Measurements from ENCODE around the gene CLEC4A.
"Not testable (repeated sequence)": the region's sequence is repeated elsewhere in the genome, so short reads cannot be mapped to it uniquely, and the experiment has no call there.

CLEC4A gene

DNA sequence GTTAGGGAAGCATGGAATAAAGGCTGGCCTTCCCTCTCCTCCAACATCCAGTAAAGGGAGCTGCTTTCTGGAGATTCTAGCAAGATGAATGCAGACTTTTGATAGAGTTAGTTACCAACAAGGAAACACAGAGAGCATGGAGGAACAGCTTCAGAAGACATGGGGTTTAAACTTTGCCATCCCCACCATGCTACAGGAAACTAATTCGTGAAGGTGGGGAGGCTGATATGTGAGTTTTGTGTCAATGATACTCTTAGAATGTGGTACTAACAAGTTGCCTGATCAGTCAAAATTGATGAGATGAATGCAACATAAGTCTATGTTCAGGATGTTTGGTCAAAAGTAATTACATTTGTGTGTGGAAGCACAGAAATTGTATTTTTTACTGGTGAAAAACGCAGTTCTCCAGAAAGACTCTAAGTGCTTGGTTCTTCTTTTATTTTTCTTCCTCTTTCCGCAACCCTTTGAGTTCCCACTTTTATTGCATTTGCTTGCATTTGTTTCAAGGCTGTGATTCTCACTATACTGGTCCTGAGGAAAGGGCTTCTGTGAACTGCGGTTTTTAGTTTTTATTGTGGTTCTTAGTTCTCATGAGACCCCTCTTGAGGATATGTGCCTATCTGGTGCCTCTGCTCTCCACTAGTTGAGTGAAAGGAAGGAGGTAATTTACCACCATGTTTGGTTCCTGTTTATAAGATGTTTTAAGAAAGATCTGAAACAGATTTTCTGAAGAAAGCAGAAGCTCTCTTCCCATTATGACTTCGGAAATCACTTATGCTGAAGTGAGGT, at the start of gene CLEC4A:
Gene CLEC4A, plus strand, starts transcription at position 494 of the 789 bp plus-strand sequence. Its CDS starts 262 bp downstream, at position 756.
- DNase-seq = no peak

DNA sequence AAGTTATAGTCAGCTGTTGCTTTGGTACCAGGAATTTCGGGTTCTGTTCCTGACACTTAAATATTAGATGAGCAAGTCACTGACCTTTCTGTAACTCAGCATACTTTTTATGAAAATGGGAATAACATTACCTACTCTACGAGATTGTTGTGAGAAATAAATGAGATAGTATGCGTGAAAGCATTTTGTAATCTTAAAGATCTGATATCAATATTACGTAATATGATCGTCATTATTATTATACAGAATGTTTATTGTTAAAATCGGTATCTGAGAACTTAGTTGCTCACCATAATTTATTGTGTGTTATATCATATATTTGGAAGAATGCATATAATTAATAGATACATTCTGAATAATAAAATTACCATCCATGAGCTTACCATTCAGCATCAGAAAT, 47.5 kb upstream of the CLEC4A start:
- DNase-seq = no peak

DNA sequence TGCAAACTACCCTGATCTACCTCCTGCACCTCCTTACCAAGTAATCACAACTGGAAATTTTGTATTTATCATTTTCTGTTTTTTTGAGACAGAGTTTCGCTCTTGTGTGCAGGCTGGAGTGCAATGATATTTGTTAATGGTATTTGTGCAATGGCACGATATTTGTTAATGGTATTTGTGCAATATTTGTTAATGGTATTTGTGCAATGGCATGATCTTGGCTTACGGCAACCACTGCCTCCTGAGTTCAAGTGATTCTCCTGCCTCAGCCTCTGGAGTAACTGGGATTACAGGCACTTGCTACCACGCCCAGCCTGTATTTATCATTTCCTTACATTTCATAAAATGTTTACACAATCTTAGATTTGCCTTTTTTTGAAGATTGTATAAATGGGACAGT, 47.1 kb upstream of the CLEC4A start:
- no peak for DNase-seq

DNA sequence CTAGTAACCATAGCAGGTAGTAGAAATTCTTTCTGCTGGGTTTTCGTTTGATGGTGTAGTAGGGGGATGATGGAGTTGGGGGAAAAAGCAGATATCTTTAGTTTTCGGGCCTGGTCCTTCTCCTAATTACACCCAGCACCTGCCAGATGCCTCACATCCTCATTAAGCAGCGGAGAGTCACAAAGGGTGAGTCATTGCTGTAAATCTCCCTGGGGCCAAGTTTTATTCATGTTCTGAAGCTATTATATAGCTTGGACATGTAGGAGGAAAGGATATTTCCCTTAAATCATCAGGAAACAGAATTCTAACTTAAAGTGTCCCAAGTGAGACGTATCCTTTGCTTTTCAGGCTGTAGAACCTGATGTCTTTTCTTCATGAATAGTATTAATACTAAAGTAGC, 46.2 kb upstream of the CLEC4A start:
- no peak for DNase-seq

DNA sequence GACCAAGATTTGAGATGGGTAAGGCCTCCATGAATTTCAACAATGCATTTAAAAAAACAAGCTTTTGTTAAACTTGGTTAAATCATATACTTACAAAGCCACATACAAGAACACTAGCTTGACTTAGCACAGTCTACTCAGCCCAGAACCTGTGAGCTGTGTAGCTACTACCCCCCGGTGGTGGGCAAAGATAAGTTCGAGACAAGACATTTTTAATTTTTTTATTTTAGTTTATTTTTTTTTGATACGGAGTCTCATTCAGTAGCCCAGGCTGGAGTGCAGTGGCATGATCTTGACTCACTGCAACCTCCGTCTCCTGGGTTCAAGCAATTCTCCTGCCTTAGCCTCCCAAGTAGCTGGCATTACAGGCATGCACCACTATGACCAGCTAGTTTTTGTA, 45.0 kb upstream of the CLEC4A start:
- no peak for DNase-seq

DNA sequence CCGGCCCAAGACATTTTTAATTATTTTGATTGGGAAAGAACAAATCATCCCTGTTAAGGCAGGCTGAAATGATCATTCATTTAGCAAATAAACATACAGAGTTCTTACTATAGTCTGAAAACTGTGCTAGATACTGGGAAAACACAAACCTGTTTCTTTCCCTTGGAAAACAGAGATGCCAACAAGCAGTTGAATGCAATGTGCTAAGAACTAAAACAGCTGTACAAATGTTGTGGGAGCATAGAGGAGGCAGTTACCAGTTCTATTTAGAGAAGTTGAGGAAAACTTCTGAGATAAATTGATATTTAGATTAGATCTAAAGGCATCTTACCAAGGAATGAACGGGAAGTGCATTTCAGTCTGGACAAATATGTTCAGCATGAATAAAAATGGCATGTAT, 44.5 kb upstream of the CLEC4A start:
- DNase-seq = no peak

DNA sequence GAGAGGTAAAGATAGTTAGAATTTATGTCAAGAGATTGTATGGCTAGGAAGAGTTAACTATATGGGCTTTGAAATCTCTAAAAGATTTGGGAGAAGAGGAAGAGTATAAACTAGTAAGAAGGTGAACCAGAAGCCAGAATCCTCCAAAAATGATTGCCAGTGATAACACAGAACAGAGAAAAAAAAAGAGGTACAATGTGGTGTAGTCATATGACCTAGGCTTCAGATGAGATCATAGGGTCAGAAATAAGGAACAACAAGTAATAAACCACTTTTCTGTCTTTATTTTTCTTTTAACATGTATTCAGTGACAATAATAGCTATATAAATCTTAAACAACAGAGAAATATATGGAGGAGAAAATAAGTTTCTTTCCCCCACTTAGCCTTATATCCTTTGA, 43.3 kb upstream of the CLEC4A start:
- DNase-seq = no peak

DNA sequence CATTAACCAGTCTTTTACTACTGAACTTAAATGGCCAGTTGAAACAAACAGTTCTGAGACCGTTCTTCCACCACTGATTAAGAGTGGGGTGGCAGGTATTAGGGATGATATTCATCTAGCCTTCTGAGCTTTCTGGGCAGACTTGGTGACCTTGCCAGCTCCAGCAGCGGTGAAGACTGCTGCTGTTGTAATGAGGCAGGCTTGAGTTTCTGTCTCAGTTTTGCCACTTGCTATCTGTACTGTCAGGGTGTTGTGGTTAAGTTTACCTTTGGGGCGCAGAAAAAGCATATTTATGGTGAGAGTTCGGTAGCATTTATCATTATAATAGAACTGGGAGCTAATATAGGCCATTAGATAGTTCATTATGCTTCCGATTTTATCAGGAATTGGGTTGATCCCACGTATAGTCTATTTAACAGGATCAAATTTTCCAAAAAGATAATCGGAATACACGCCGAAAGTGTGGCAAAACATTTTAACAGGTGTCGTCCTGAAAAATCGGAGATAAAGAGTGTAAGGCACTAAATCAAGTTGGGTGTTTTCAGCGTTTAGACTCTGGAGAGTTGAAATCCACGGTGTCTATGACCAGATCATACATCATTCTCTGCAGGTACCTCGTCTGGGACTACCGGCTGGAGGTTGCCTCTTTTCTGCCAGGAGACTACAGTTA, 42.0 kb upstream of the CLEC4A start:
- no peak for DNase-seq

DNA sequence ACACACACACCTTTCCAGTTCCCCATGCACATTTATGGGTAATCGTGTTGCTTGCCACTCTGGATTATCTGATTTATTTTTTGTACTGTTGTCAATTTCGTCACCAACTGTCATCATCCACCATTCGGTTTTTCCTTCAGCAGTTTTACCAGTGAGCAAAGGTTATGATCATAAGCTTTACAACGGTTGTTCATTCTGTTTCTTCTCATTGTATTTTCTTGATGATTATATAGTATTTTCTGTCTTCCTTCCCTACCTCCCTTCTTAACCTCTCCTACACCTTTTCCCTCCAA, 40.7 kb upstream of the CLEC4A start:
- DNase-seq = no peak

DNA sequence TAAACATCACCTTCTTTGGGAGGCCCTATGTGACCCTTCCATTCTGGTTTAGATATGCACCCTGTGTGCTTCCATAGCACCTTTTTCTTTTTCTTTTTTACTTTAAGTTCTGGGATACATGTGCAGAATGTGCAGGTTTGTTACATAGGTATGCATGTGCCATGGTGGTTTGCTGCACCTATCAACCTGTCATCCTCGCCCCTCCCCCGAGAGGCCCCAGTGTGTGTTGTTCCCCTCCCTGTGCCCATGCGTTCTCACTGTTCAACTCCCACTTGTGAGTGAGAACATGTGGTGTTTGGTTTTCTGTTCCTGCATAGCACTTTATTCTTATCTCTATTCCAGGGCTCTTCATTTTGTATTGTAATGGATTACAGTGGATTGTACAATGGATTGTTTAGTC, 39.1 kb upstream of the CLEC4A start:
- DNase-seq = not testable (repeated sequence)

DNA sequence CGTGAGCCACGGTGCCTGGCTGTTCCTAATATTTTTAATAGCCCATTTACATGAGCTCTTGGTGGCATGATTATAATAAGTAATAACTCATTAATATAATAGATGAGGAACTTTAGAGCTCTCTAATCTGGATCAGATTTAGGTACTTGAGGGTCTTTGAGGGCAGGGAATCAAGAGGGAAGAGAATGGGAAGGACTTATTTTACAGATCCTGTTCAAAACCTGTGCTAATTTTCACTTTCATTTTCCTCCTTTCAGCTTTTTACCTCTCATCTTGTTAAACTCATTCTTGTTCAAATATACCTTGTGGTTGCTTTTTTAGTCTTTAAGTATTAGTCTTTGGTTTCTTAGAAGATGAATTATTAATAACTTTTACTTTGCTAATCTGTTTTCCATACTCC, 35.8 kb upstream of the CLEC4A start:
- no peak for DNase-seq

DNA sequence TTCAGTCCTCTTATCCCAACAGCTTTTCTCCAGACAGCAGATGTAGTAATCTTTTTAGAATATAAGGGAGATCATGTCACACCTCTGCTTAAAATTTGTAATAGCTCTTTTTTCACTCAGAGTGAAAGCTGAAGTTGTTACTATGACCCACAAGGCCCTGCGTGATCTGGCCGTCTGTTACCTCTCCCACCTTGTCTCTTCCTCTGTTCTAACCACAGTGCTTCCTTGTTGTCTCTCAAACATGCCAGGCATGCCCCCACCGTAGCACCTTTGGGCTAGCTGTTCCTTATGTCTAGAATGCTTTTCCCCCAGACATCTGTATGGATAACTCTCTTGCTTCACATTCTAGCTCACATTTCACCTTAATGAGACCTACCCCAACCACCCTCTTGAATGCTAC, 34.8 kb upstream of the CLEC4A start:
- DNase-seq = no peak

DNA sequence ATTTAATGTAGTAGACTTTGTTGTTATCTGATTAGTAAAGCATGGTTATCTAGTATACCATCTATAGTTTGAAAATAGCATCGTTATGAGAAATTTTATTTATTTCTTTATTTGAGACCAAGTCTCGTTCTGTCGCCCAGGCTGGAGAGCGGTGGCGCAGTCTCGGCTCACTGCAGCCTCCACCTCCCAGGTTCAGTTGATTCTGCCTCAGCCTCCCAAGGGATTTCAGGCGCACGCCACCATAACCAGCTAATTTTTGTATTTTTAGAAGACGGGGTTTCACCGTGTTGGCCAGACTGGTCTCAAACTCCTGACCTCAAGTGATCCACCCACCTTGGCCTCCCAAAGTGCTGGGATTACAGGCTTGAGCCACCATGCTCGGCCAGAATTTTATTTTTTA, 34.1 kb upstream of the CLEC4A start:
- DNase-seq = not testable (repeated sequence)

DNA sequence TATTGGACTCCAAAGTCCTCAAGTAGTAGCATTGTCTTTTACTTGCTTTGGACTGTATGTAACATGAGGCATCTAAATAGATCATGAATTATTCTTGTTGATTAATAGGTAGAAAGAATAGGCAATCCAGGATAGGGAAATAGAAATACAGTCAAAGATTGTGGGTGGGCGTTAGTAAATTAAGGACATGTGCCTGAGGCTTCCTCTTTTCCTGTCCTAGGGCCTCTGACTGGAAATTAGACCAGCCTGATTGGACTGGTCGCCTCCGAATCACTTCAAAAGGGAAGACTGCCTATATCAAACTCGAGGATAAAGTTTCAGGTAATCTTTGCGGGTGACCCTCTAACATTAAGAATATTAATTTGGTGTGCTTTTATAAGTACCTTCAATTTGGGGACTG, 33.7 kb upstream of the CLEC4A start:
- DNase-seq = no peak

DNA sequence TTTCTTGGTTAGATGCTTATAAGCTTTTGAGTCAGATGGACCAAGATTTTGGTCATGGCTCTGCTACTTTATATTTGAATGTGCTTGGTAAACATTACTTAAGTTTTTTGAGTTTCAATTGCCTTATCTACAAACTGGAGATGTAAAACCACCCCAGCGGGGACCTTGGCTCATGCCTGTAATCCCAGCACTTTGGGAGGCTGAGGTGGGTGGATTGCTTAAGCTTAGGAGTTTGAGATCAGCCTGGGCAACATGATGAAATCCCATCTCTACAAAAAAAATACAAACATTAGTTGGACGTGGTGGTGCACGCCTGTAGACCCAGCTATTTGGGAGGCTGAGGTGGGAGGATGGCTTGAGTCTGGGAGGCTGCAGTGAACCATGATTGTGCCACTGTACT, 30.1 kb upstream of the CLEC4A start:
- no peak for DNase-seq

DNA sequence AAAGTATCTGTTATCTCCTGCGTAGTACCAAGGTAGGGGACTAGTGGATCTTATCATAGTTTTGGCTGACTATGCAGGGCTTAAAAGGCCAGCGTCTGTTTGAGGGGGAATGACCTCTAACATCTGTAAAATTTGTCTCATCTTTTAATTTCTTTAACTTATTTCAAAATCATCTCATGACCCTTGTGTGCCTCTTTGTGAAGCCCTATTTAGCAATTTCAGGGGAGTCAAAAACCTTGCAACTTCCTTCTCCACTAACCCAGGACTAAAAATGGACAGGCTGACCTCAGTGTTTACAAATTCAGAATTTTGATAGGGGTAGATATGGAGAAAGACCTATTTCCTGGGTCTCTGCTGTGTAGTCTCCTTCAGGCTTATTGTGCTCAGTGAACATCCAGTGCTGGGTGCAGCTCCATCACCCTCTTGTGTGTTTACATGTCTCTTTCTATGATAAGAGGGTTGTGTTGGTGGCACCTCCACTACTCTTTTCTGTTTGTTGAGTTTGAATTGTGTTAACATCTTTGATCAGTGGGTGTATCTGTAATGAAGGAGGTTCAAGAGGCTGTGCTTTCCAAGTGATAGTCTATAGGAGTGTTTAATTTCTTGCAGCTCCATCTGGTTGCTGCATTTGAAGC, 27.0 kb upstream of the CLEC4A start:
- DNase-seq = no peak

DNA sequence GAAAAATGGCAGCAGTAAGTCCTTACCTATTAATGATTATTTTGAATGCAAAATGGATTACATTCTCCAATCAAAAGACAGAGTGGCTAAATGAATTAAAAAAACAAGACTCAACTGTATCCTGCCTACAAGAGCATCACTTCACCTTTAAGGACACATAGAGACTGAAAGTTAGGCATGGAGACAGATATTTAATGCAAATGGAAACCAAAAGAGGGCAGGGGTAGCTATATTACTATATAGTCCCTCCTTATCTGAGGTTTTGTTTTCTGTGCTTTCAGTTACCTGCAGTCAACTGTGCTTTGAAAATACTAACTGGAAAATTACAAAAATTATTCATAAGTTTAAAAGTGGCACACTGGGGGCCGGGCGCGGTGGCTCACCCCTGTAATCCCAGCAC, 24.2 kb upstream of the CLEC4A start:
- no peak for DNase-seq

DNA sequence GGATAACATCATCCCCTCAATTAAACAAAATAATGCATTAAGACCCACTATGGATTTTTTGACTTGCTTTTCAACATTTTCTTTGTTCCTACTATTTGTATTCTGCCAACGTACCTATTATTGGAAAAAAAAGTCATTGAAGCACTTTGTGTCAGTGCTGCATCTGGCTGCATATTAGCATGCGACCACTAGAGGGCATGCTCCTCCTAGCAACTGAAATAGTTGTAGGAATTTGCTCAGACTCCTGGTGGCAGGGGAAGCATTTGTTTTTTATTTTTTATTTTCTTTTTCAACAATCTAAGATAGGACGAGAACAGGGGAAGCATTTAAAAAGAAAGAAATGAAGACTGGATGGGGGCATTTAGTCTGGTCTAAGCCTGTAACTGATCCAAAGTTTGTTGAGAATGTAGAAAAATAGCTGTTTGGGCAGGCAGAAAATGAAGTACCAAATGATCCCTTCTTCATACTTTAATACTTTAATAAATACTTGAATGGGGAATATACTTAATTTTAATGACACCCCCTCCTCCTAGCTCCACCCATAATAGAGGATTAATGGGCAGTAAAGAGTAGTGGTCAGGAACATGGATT, 14.5 kb upstream of the CLEC4A start:
- no peak for DNase-seq

DNA sequence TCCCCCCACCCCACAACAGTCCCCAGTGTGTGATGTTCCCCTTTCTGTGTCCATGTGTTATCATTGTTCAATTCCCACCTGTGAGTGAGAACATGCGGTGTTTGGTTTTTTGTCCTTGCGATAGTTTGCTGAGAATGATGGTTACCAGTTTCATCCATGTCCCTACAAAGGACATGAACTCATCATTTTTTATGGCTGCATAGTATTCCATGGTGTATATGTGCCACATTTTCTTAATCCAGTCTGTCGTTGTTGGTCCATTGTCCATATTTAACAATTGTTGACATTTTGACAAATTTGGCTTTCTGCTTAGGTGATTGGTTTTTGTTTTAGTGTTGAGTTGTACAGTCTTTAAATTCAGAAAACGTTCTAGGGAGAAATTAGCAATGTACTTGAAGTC, 10.3 kb upstream of the CLEC4A start:
- not testable (repeated sequence) for DNase-seq

DNA sequence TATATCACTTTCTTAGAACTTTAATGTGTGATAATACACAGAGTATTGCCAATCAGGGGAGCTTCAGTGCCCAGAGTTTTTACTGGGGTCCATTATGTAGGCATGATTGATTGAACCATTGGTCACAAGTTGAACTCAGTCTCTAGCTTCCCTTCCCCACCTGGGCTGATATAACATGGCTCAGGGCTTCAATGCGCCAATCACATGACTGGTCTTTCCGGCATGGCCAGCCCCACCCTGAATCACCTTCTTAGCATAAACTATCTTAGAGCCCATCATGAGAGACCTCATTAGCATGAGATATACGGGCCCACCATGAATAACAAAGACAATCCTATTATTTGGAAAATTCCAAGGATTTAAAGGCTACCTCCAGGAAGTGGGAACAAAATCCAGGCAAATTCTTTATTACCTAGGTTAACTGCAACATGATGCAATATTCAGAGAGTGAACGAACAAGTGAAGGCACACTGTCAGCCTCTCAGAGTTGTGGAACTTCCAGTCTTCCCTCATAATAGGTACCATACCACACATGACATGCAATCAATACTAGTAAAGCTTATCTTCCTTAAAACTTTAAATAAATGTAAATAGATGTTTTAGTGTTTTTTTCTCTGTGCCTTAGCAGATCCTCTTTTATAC, 3.2 kb upstream of the CLEC4A start:
- DNase-seq = no peak

DNA sequence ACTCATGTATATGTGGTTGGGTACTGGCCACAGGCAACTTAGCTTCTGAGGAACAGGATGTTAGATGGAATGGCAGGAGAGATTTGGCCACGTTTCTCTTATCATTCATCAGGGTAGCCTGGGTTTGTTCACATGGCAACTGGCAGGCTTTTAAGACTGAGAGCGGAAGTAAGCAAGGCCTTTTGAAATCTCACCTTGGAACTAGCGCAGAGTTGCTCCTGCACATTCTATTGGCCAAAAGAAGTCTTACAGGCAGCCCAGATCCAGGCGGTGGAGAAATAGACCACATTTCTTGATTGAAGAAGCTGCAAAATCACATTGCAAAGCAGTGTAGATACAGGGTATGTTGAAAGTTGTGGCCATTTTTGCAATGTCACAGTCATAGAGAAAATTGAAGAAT, 3.7 kb downstream of the CLEC4A start:
- no peak for DNase-seq

DNA sequence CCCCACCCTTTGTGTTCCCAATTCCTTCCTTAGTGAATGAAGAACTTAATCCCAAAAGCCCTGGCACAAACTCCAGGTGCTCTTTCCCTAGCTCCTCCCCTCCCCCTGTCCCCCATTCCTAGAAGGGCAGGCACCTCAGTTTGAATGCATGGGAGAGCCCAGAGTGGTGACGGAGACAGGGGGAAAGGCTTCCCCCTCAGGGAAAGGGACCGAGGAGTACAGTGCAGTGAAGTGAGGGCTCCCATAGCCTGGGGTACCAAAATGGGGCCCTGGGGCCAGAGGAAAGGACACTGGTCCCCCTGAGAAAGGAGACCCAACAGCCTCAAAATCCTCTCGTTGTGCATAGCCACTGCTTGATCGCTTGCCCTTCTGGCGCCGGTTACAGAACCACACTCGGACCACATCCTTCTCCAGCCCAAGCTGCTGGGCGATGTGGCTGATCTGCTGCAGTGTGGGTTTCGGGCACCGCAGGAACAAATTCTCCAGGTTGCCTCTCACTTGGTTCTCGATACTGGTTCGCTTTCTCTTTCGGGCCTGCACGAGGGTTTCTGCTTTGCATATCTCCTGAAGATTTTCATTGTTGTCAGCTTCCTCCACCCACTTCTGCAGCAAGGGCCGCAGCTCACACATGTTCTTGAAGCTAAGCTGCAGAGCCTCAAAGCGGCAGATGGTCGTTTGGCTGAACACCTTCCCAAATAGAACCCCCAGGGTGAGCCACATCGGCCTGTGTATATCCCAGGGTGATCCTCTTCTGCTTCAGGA, 10.4 kb downstream of the CLEC4A start:
- not testable (repeated sequence) for DNase-seq

Measured in DMS 273 treated with DMSO at 0.1 percent for 48 hours (cell line).